Neural progenitor cell (in vitro differentiated cells): ENCODE measurements around the gene INTS11.

ENCODE experiments used
- EZH2phosphoT487 ChIP-seq: fragments of 200-600 bp; sonication (generic); IDR thresholded peaks from 2 replicates; pipeline ENCODE4 v1.6.1; 2017; ENCODE audit warnings: antibody characterized with exemption
- TF ChIP-seq, protein P1 (sequence below): fragments of 200-600 bp; sonication (generic); IDR thresholded peaks from 2 replicates; pipeline ENCODE4 v1.5.1; 2017; ENCODE audit warnings: antibody characterized with exemption, mild to moderate bottlenecking

DNA sequence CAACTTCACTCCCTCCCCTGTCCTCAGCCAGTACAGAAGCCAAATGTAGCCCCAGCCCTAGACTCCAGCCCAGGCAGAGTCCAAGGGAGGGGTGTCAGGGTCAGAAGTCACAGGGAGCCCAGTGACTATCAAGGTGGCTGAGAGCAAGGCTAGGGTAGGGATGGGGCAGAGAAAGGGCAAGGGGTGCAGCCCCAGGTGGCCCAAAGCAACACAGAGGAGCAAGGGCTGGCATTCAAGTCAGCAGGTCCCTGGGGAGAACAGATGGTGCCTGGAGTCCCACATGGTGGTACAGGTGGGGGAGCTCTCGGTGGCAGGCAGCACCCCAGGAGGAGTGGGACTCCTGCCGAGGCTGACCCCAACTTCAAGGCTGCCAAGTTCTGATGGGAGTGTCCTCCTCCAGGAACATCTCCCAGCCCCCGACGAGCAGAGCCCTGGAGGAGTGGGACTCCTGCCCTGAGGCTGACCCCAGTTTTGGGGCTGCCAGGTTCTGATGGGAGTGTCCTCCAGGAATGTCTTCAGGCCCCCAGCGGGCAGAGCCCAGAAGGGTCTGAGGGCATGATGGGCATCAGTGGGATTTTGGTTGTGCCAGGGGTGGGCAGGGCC lies 28.4 kb upstream of the INTS11 start:
- TF ChIP-seq EZH2phosphoT487, result no peak
- TF ChIP-seq, protein P1, sequence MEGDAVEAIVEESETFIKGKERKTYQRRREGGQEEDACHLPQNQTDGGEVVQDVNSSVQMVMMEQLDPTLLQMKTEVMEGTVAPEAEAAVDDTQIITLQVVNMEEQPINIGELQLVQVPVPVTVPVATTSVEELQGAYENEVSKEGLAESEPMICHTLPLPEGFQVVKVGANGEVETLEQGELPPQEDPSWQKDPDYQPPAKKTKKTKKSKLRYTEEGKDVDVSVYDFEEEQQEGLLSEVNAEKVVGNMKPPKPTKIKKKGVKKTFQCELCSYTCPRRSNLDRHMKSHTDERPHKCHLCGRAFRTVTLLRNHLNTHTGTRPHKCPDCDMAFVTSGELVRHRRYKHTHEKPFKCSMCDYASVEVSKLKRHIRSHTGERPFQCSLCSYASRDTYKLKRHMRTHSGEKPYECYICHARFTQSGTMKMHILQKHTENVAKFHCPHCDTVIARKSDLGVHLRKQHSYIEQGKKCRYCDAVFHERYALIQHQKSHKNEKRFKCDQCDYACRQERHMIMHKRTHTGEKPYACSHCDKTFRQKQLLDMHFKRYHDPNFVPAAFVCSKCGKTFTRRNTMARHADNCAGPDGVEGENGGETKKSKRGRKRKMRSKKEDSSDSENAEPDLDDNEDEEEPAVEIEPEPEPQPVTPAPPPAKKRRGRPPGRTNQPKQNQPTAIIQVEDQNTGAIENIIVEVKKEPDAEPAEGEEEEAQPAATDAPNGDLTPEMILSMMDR, result no peak
